ENCODE measurements around the gene BCAS4. TPM values are rescaled to one million over a fixed set of nuclear protein-coding genes. Genes with fewer than 3 reads are reported as not detected.

The BCAS4 gene
- total RNA-seq, 2 donors from 2014 or later, result 2.9 to 11.4 TPM

DNA sequence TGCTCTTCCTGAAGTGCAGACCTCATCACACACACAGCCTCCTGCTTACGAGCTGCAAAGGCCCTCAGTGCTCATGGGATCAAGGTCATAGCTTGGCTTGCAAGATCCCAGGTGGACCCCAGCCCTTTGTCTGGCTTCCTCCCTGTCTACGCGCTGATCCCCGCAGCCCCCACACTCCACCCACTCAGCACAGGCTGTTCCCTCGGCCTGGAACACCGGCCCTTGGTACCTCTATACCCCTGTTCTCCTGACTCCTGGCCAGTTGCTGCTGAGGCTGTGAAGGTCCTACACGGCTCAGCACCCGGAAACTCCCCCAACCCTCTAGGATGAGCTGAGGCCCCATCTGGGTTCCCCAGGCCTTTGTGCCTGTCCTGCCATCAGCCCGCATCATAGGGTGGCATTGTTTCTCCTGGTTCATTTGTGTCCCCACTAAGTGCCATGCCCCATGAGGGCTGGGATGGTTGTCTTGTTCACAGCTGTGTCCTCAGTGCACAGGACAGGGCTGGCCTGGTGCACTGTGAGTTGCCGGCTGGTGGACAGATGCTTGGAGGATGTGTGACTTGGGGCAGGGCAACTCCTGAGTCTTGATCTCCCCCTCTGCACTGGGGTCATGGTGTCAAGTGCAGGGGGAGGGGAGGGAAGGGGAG lies 79.4 kb downstream of the BCAS4 start:
- no peaks in the 10 kb centered on the region for H3K9me3 ChIP-seq
- no peak for DNase-seq (ENCODE audit: low spot score)
- 92% methylated on average over 10 of the region's 10 CpGs for WGBS
- H3K36me3 ChIP-seq, result no peaks in the 10 kb centered on the region
- no peak overlapping the region for H3K4me3 ChIP-seq
- no peaks in the 10 kb centered on the region for H3K27me3 ChIP-seq (replicated peaks; ENCODE audit: insufficient read depth)
- H3K4me1 ChIP-seq (replicated peaks), result no peaks in the 10 kb centered on the region
- H3K27ac ChIP-seq, result no peak overlapping the region
- TF ChIP-seq POLR2A (IDR thresholded peaks at IDR 0.05), result no peak
- TF ChIP-seq, protein P1, sequence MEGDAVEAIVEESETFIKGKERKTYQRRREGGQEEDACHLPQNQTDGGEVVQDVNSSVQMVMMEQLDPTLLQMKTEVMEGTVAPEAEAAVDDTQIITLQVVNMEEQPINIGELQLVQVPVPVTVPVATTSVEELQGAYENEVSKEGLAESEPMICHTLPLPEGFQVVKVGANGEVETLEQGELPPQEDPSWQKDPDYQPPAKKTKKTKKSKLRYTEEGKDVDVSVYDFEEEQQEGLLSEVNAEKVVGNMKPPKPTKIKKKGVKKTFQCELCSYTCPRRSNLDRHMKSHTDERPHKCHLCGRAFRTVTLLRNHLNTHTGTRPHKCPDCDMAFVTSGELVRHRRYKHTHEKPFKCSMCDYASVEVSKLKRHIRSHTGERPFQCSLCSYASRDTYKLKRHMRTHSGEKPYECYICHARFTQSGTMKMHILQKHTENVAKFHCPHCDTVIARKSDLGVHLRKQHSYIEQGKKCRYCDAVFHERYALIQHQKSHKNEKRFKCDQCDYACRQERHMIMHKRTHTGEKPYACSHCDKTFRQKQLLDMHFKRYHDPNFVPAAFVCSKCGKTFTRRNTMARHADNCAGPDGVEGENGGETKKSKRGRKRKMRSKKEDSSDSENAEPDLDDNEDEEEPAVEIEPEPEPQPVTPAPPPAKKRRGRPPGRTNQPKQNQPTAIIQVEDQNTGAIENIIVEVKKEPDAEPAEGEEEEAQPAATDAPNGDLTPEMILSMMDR (IDR thresholded peaks at IDR 0.05), result no peak
- TF ChIP-seq POLR2AphosphoS5 (IDR thresholded peaks at IDR 0.05), result no peak
- intact Hi-C loops (cut with DNase I), result no loop called here

GRCh38 chr20:50874758-50875665 lies 80.2 kb downstream of the BCAS4 start:
- H3K36me3 ChIP-seq, result no peaks in the 10 kb centered on the region
- no peaks in the 10 kb centered on the region for H3K9me3 ChIP-seq
- no peak for DNase-seq (ENCODE audit: low spot score)
- TF ChIP-seq, protein P1 (IDR thresholded peaks at IDR 0.05), result no peak
- TF ChIP-seq POLR2A (IDR thresholded peaks at IDR 0.05), result no peak
- no peak for TF ChIP-seq POLR2AphosphoS5 (IDR thresholded peaks at IDR 0.05)
- no peaks in the 10 kb centered on the region for H3K27me3 ChIP-seq (replicated peaks; ENCODE audit: insufficient read depth)
- 87% methylated on average over 28 of the region's 28 CpGs for WGBS
- no peak overlapping the region for H3K4me3 ChIP-seq
- no peaks in the 10 kb centered on the region for H3K4me1 ChIP-seq (replicated peaks)
- intact Hi-C loops (cut with DNase I), result no loop called here
- no peak overlapping the region for H3K27ac ChIP-seq

DNA sequence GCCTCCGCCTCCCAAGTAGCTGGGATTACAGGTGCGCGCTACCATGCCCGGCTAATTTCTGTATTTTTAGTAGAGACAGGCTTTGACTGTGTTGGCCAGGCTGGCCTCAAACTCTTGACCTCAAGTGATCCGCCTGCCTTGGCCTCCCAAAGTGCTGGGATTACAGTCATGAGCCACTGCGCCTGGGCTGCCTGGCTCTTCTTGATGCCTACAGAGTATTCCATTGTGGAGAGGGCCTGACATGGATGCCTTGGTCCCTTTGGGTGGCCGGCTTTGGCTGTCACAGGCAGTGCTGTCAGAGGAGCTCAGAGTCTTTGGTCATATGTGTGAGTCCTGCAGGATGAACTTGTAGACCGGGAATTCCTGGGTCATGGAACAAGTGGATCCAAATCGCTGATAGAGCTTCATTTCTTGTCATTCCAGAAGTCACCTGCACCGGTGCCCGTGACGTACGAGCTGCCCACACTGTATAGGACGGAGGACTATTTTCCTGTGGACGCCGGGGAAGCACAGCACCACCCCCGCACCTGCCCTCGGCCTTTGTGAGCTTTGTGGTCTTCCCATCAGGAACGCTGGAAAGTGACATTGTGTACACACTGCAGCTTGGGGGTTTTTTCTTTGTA lies 81.3 kb downstream of the BCAS4 start:
- Histone ChIP-seq H3K27ac (no peak overlapping the region), H3K36me3 (no peaks in the 10 kb centered on the region), H3K27me3 (replicated peaks; ENCODE audit: insufficient read depth) (no peaks in the 10 kb centered on the region), H3K4me1 (replicated peaks) (no peaks in the 10 kb centered on the region), H3K9me3 (no peaks in the 10 kb centered on the region), H3K4me3 (no peak overlapping the region)
- TF ChIP-seq, protein P1 (IDR thresholded peaks at IDR 0.05), result no peak
- no peak for TF ChIP-seq POLR2AphosphoS5 (IDR thresholded peaks at IDR 0.05)
- TF ChIP-seq POLR2A (IDR thresholded peaks at IDR 0.05), result no peak
- intact Hi-C loops (cut with DNase I), result no loop called here
- no peak for DNase-seq (ENCODE audit: low spot score)
- 98% methylated on average over 19 of the region's 19 CpGs for WGBS

DNA sequence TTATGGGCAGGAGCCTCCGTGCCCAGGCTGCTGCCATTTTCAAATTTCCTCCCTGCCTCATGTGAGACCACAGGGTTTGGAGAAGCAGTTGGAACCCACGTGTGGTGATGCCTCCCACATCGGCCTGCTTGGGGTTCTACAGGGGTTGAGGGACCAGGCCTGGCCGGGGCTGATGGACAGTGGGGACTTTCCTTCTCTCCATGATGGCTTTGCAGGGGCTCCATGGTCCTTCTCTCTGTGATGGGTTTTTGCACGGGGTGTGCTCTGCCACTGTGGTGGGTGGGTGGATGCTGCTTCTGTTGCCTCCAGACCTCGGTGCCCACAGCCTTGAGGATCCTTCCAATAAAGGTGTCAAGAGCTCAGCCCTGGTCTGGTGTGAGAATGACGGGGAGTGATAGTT lies 82.0 kb downstream of the BCAS4 start:
- no peaks in the 10 kb centered on the region for H3K27me3 ChIP-seq (replicated peaks; ENCODE audit: insufficient read depth)
- H3K36me3 ChIP-seq, result no peaks in the 10 kb centered on the region
- no peak overlapping the region for H3K4me3 ChIP-seq
- H3K9me3 ChIP-seq, result no peaks in the 10 kb centered on the region
- no peaks in the 10 kb centered on the region for H3K4me1 ChIP-seq (replicated peaks)
- intact Hi-C loops (cut with DNase I), result no loop called here
- H3K27ac ChIP-seq, result no peak overlapping the region
- DNase-seq (ENCODE audit: low spot score), result no peak
- WGBS, result 96% methylated on average over 7 of the region's 7 CpGs
- TF ChIP-seq, protein P1 (IDR thresholded peaks at IDR 0.05), result no peak
- TF ChIP-seq POLR2A (IDR thresholded peaks at IDR 0.05) (no peak), POLR2AphosphoS5 (IDR thresholded peaks at IDR 0.05) (no peak)

Data from prostate gland (tissue), 2 donors.